SU-DHL-6 (cell line): ENCODE results near the gene WDR62.

Experiments used
- H2AFZ ChIP-seq: fragments of 200-600 bp; sonication (generic); 2 replicates; pipeline ENCODE4 v1.6.1; 2014; ENCODE audit warnings: low read depth, mild to moderate bottlenecking, moderate library complexity, mixed read lengths, antibody characterized with exemption, low read length; ENCODE audit not compliant: severe bottlenecking
- H3F3A ChIP-seq: fragments of 200-600 bp; shearing (Covaris generic); 2 replicates; pipeline ENCODE4 v1.6.0; 2016; ENCODE audit warnings: antibody characterized with exemption, mild to moderate bottlenecking; ENCODE audit not compliant: insufficient read depth
- H3K27ac ChIP-seq: fragments of 200-600 bp; sonication (generic); 2 replicates; pipeline ENCODE4 v1.5.1; 2016; ENCODE audit warnings: low read depth, mild to moderate bottlenecking, low read length, moderate library complexity, mixed read lengths
- H3K27me3 ChIP-seq: fragments of 200-600 bp; sonication (generic), shearing (Covaris generic); 2 replicates; pipeline ENCODE4 v1.6.0; 2014; ENCODE audit warnings: mild to moderate bottlenecking, low read length
- H3K36me3 ChIP-seq: fragments of 200-600 bp; sonication (generic); 2 replicates; pipeline ENCODE4 v1.6.1; 2014; ENCODE audit warnings: mild to moderate bottlenecking, low read length, mixed read lengths
- H3K4me2 ChIP-seq: fragments of 300-600, 200-600 bp; shearing (Covaris generic), sonication (generic); 2 replicates; pipeline ENCODE4 v1.6.0; 2014; ENCODE audit warnings: low read length, low read depth, mild to moderate bottlenecking; ENCODE audit not compliant: poor library complexity, severe bottlenecking
- H3K4me3 ChIP-seq: fragments of 200-600 bp; sonication (generic); 2 replicates; pipeline ENCODE4 v1.5.1; 2014; ENCODE audit warnings: antibody characterized with exemption, low read length, mild to moderate bottlenecking, mixed read lengths; ENCODE audit not compliant: insufficient read depth, poor library complexity, severe bottlenecking
- H3K79me2 ChIP-seq: fragments of 200-600 bp; sonication (generic); 2 replicates; pipeline ENCODE4 v1.6.1; 2014; ENCODE audit warnings: mild to moderate bottlenecking, low read length, moderate library complexity; ENCODE audit not compliant: insufficient read depth
- H3K9ac ChIP-seq: fragments of 200-600 bp; sonication (generic); 2 replicates; pipeline ENCODE4 v1.7.0; 2014; ENCODE audit warnings: mild to moderate bottlenecking, low read length
- H3K9me2 ChIP-seq: fragments of 200-600 bp; sonication (generic); replicated peaks from 2 replicates; pipeline ENCODE4 v1.6.1; 2014; ENCODE audit warnings: low read length; ENCODE audit not compliant: insufficient read depth
- H3K9me3 ChIP-seq: fragments of 200-600 bp; sonication (generic); 2 replicates; pipeline ENCODE4 v1.6.1; 2014; ENCODE audit warnings: low read length, mixed read lengths; ENCODE audit not compliant: insufficient read depth
- H4K20me1 ChIP-seq: fragments of 200-600 bp; sonication (generic); 2 replicates; pipeline ENCODE4 v1.6.1; 2014; ENCODE audit warnings: low read depth, mild to moderate bottlenecking, antibody characterized with exemption, low read length, moderate library complexity, mixed read lengths
- EZH2phosphoT487 ChIP-seq: fragments of 200-600 bp; sonication (generic), shearing (Covaris generic); conservative IDR thresholded peaks from 2 replicates; pipeline ENCODE4 v1.6.1; 2018; ENCODE audit warnings: mild to moderate bottlenecking, antibody characterized with exemption, low read length, moderate library complexity, mixed read lengths
- TF ChIP-seq, protein P1 (sequence below): fragments of 200-600 bp; sonication (generic); IDR thresholded peaks from one replicate; pipeline ENCODE4 v1.5.1; 2017; ENCODE audit warnings: antibody characterized with exemption, mild to moderate bottlenecking, low read length, moderate library complexity; ENCODE audit not compliant: insufficient read depth, poor library complexity, severe bottlenecking

The WDR62 gene

DNA sequence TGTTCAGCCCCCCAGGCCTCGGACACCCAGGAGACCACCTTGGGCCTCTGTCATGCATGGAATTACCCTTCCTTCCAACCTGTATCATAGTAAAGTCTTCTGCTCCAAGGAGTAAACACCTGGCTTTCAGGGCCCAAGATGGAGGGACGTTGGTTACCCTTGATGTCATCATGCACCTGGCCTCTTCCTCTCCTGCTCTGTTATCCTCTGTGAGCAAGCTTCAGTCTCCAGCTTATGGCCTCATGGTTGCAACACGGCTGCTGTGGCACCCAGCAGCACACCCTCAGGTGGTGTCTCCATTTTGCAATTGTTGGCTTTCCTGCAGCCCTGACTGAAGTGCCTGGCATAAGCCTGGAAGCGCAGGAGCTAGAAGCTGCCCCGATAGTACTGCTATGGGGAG is 52.3 kb downstream of the WDR62 start:
- Histone ChIP-seq H3K27ac (no peak overlapping the region), H3K27me3 (no peaks in the 10 kb centered on the region), H3K36me3 (0 out of 2 replicates have a peak, but pooled peaks cover 3% of the 10 kb centered on the region), H3K4me2 (no peak overlapping the region), H3F3A (no peaks in the 10 kb centered on the region), H3K9ac (no peak overlapping the region), H3K9me2 (no peaks in the 10 kb centered on the region), H3K4me3 (no peak overlapping the region), H2AFZ (no peak overlapping the region), H3K9me3 (no peaks in the 10 kb centered on the region), H3K79me2 (no peaks in the 10 kb centered on the region), H4K20me1 (no peaks in the 10 kb centered on the region)
- no peak for TF ChIP-seq EZH2phosphoT487
- TF ChIP-seq, protein P1, sequence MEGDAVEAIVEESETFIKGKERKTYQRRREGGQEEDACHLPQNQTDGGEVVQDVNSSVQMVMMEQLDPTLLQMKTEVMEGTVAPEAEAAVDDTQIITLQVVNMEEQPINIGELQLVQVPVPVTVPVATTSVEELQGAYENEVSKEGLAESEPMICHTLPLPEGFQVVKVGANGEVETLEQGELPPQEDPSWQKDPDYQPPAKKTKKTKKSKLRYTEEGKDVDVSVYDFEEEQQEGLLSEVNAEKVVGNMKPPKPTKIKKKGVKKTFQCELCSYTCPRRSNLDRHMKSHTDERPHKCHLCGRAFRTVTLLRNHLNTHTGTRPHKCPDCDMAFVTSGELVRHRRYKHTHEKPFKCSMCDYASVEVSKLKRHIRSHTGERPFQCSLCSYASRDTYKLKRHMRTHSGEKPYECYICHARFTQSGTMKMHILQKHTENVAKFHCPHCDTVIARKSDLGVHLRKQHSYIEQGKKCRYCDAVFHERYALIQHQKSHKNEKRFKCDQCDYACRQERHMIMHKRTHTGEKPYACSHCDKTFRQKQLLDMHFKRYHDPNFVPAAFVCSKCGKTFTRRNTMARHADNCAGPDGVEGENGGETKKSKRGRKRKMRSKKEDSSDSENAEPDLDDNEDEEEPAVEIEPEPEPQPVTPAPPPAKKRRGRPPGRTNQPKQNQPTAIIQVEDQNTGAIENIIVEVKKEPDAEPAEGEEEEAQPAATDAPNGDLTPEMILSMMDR, result no peak

DNA sequence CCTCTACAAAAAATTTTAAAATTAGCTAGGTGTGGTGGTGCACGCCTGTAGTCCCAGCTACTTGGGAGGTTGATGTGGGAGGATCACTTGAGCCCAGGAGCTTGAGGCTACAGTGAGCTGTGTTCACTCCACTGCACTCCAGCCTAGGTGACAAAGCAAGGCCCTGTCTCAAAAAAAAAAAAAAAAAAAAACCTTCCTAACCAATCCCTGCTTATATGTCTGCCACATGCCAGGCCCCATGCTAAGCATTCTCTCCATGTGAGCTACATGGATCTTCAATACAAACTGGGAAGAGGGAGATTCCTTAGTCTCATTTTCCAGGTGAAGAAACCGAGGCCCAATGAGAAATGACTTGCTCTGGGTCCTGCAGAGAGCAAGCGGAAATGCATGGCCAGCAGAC is 54.0 kb downstream of the WDR62 start:
- Histone ChIP-seq H3K27ac (no peak overlapping the region), H4K20me1 (no peaks in the 10 kb centered on the region), H3F3A (no peaks in the 10 kb centered on the region), H3K9me2 (no peaks in the 10 kb centered on the region), H2AFZ (no peak overlapping the region), H3K4me2 (no peak overlapping the region), H3K79me2 (no peaks in the 10 kb centered on the region; the same call in 1 of the 2 replicates), H3K9ac (no peak overlapping the region), H3K4me3 (no peak overlapping the region), H3K27me3 (no peaks in the 10 kb centered on the region), H3K36me3 (0 out of 2 replicates have a peak, but pooled peaks cover 3% of the 10 kb centered on the region), H3K9me3 (no peaks in the 10 kb centered on the region)
- TF ChIP-seq, protein P1, result no peak
- no peak for TF ChIP-seq EZH2phosphoT487

DNA sequence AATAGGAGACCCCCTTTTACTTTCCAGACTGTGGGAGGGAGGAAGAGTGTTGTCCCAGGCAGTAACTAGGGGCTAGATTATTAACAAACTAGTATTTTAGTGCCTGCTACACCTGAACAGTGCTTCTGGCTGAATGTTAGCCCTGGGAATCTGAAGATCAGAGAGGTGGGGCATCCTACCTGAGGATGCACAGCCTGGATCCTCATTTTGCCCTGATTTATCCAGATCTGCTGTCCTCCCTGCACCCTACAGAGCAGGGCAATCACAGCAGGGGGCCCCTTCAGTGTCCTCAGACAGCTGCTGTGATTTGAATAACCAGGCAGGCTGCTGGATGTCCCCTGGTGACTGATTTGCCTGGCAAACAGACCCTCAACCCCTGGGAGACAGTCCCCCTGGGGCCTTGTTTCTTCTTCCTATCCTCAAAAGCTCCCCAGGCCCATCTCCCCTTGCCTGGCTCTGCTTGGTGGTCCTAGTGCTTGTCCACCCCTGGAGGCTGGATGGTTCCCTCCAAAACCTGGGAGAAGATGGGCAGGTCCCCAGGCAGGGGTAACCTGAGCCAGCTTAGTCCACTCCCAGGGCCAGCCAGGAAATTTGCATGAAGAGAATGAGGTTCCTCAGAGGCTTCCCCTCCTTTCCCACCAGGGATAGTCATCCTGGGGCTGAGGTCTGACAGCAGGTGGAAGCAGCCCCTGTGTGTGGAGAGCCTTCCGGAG is 55.9 kb downstream of the WDR62 start, which contains the start of gene OVOL3:
Gene OVOL3 (plus strand): TSS at position 657 of the 713 bp plus-strand sequence. CDS start 60 bp downstream, outside the sequence.
- Histone ChIP-seq H3K79me2 (peaks cover 9% of the 10 kb centered on the region; the same call in 1 of the 2 replicates), H4K20me1 (no peaks in the 10 kb centered on the region), H3K9me2 (no peaks in the 10 kb centered on the region), H3K27me3 (no peaks in the 10 kb centered on the region), H3K9ac (no peak within 1 kb of the TSS), H3F3A (0 out of 2 replicates have a peak, but pooled peaks cover 2% of the 10 kb centered on the region), H3K4me2 (no peak within 1 kb of the TSS), H2AFZ (no peak within 1 kb of the TSS), H3K36me3 (no peaks in the 10 kb centered on the region), H3K9me3 (no peaks in the 10 kb centered on the region), H3K27ac (no peak within 1 kb of the TSS), H3K4me3 (no peak within 1 kb of the TSS)
- no peak for TF ChIP-seq EZH2phosphoT487
- TF ChIP-seq, protein P1, result no peak
